Lung (tissue), 12 donors: ENCODE data around the gene SMIM21. TPM values are rescaled to one million over a fixed set of nuclear protein-coding genes. Genes with fewer than 3 reads are reported as not detected.
A peak's percentile ranks its signal among the peaks of the same experiment; 100 is the strongest.

Source experiments
- ATAC-seq: fragments of 200-7000 bp; cut with Tn5 transposase; one replicate; pipeline ENCODE4 v1.9.1; 2020; ENCODE audit warnings: moderate number of reproducible peaks; ENCODE audit not compliant: insufficient read depth, low FRiP score
- DNase-seq, 3 donors: peaks; one replicate each; pipeline ENCODE4 v3.0.0-alpha.2; 2013 to 2017
- H3K27ac ChIP-seq, 2 donors: one replicate each; pipeline ENCODE4 v1.5.1; 2013; ENCODE audit warnings: mild to moderate bottlenecking in 2 of 2, moderate library complexity in 2 of 2, control low read depth in 1 of 2, inconsistent platforms in 1 of 2, low read depth in 1 of 2, low read length in 1 of 2
- H3K27me3 ChIP-seq, 3 donors: one replicate each; pipeline ENCODE4 v1.5.1; 2013; ENCODE audit warnings: low read length in 2 of 3; ENCODE audit not compliant: control insufficient read depth in 3 of 3, insufficient read depth in 3 of 3
- H3K36me3 ChIP-seq, 4 donors: one replicate each; pipeline ENCODE4 v1.5.1; 2013; ENCODE audit warnings: low read length in 4 of 4, mild to moderate bottlenecking in 1 of 4, moderate library complexity in 1 of 4; ENCODE audit not compliant: control insufficient read depth in 4 of 4, insufficient read depth in 4 of 4
- H3K4me1 ChIP-seq, 5 donors: one replicate each; pipeline ENCODE4 v1.5.1; 2013; ENCODE audit warnings: low read length in 5 of 5, mild to moderate bottlenecking in 2 of 5, moderate library complexity in 1 of 5; ENCODE audit not compliant: control insufficient read depth in 5 of 5, insufficient read depth in 5 of 5
- H3K4me3 ChIP-seq: one replicate; pipeline ENCODE4 v1.5.1; 2013; ENCODE audit warnings: mild to moderate bottlenecking, control low read depth, moderate library complexity
- H3K9ac ChIP-seq, 2 donors: one replicate each; pipeline ENCODE4 v1.5.1; 2013; ENCODE audit warnings: low read length in 2 of 2, control low read depth in 1 of 2; ENCODE audit not compliant: insufficient read depth in 1 of 2
- H3K9me3 ChIP-seq, 4 donors: one replicate each; pipeline ENCODE4 v1.5.1; 2013; ENCODE audit warnings: low read length in 3 of 4, mild to moderate bottlenecking in 1 of 4, moderate library complexity in 1 of 4; ENCODE audit not compliant: control insufficient read depth in 4 of 4, insufficient read depth in 3 of 4
- CTCF ChIP-seq: IDR thresholded peaks from 2 replicates; pipeline ENCODE4 v1.5.1; 2012; ENCODE audit warnings: mild to moderate bottlenecking; ENCODE audit errors: control extremely low read depth, extremely low read depth
- WGBS, 2 donors: extraction: QIAGEN DNeasy Blood & Tissue Kit; methylation state at CpG; one replicate each; pipeline ENCODE4 v1.1.7; 2013; 5-methylcytosine and 5-hydroxymethylcytosine counted together
- polyA plus RNA-seq, 2 donors: library from polyadenylated mRNA; stranded (reverse); fragments of 200-250 nt; gene quantifications; one replicate each; pipeline ENCODE4 v1.2.1, GENCODE V29; 2013
- total RNA-seq, 2 donors: library from RNA; depleted of rRNA in 1 of 2; stranded (reverse); fragments of >200 nt in 1 of 2; gene quantifications; one replicate each; pipeline ENCODE4 v1.2.1, GENCODE V29; 2014 to 2021
- donor health status: control.
- donor health status: control.
- donor health status: Bipolar disorder and iron deficiency.
- donor health status: healthy.
- donor health status: DM: yes; HTN: yes; CAD: no.

SMIM21 gene
- total and polyA plus RNA-seq, 4 donors = not detected

GRCh38 chr18:75410611-75411010 lies 16.9 kb downstream of the SMIM21 start:
- Histone ChIP-seq H3K27ac (no peak overlapping the region), H3K9ac (no peak overlapping the region), H3K36me3 (no peaks in the 10 kb centered on the region), H3K9me3 (peaks cover 0 to 3% (median 0%) of the 10 kb centered on the region in 4 donors), H3K4me1 (no peaks in the 10 kb centered on the region), H3K4me3 (no peak overlapping the region), H3K27me3 (no peaks in the 10 kb centered on the region)
- 65 to 68% methylated on average over 4 of the region's 4 CpGs for WGBS, 2 donors
- no peak for DNase-seq
- TF ChIP-seq CTCF = no peak
- ATAC-seq = no peak

- Histone ChIP-seq H3K4me3 (no peak overlapping the region), H3K4me1 (no peaks in the 10 kb centered on the region), H3K36me3 (no peaks in the 10 kb centered on the region), H3K9me3 (peaks cover 0 to 3% (median 0%) of the 10 kb centered on the region in 4 donors), H3K27ac (no peak overlapping the region), H3K27me3 (no peaks in the 10 kb centered on the region), H3K9ac (no peak overlapping the region)
- TF ChIP-seq CTCF = no peak
- ATAC-seq (no peak), DNase-seq (no peak)
- WGBS, 2 donors = 87 to 88% methylated on average over 9 of the region's 9 CpGs
Measured at GRCh38 chr18:75409806-75410205, 17.7 kb downstream of the SMIM21 start.

- no peak overlapping the region for H3K27ac ChIP-seq
- H3K9me3 ChIP-seq = peaks cover 0 to 2% (median 0%) of the 10 kb centered on the region in 4 donors
- no peaks in the 10 kb centered on the region for H3K4me1 ChIP-seq
- H3K9ac ChIP-seq = no peak overlapping the region
- H3K27me3 ChIP-seq = no peaks in the 10 kb centered on the region
- no peaks in the 10 kb centered on the region for H3K36me3 ChIP-seq
- ATAC-seq (peak; percentile 38), DNase-seq (no peak)
- TF ChIP-seq CTCF = no peak
- WGBS, 2 donors = 84 to 90% methylated on average over 10 of the region's 10 CpGs
- no peak overlapping the region for H3K4me3 ChIP-seq
Measured at GRCh38 chr18:75408554-75409506, 18.7 kb downstream of the SMIM21 start.
